HL-60 (cell line): ENCODE results near the gene TUB.

Experiments
- DNase-seq, 2 experiments: peaks; one replicate each; pipeline ENCODE4 v3.0.0-alpha.2; 2010 to 2020; ENCODE audit warnings: low read depth in 1 of 2, low spot score in 1 of 2
- H3K27ac ChIP-seq: fragments of 250-450 bp; sonication (Bioruptor Pico); replicated peaks from 2 replicates; pipeline ENCODE4 v1.5.1; 2020; ENCODE audit warnings: mild to moderate bottlenecking, moderate library complexity
- H3K27me3 ChIP-seq: fragments of 250-450 bp; sonication (Bioruptor Pico); 2 replicates; pipeline ENCODE4 v1.5.1; 2021; ENCODE audit warnings: mild to moderate bottlenecking, moderate library complexity; ENCODE audit not compliant: insufficient read depth, poor library complexity, severe bottlenecking
- H3K4me3 ChIP-seq: replicated peaks from 2 replicates; pipeline ENCODE4 v1.5.1; 2011; ENCODE audit warnings: mild to moderate bottlenecking, control low read depth, low read length; ENCODE audit not compliant: insufficient read depth
- CTCF ChIP-seq: IDR thresholded peaks from one replicate; pipeline ENCODE4 v1.5.1; 2011; ENCODE audit warnings: low read length, control low read depth, inconsistent platforms; ENCODE audit not compliant: insufficient read depth
- GABPA ChIP-seq: IDR thresholded peaks from 2 replicates; pipeline ENCODE4 v1.6.1; 2012; ENCODE audit warnings: low read depth
- POLR2AphosphoS5 ChIP-seq: IDR thresholded peaks from 2 replicates; pipeline ENCODE4 v1.6.1; 2012; ENCODE audit warnings: low read depth
- REST ChIP-seq: IDR thresholded peaks from 2 replicates; pipeline ENCODE4 v1.6.1; 2012; ENCODE audit warnings: low read depth; ENCODE audit not compliant: insufficient replicate concordance
- SPI1 ChIP-seq: IDR thresholded peaks from 2 replicates; pipeline ENCODE4 v1.6.1; 2012; ENCODE audit warnings: low read depth, mild to moderate bottlenecking, borderline replicate concordance

Gene TUB

DNA sequence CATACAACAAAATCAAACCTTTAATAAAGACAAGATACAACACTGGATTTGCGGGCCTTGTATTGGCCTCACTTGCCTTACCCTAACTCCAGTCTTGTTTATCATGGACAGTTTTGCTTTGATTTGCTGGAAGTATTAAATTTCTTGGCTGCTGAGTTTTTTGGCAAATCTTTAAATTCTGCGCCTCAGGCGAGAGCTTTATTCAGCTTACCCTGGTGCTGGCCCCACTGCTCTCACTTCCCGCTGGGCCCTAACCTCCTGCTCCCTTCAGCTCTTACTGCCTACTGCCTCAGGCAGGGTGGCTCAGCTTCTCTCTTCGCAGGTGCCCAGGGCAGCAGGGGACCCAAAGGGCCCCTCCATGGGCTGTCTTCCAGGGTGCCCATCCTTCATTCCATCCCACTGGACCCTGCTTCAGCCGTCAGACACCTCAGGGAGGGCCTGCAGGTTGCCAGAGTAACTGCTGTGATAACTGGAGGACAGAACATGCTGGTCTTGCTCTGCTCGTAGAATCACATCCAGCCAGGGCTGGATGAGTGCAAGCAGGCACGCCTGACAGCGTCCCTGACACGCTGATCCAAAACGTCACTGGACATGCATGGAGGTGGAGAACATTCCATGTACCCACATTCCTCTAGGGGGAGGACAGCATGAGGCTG lies 45.7 kb upstream of the TUB start:
- Histone ChIP-seq H3K27me3 (no peaks in the 10 kb centered on the region), H3K4me3 (no peak overlapping the region), H3K27ac (no peak overlapping the region)
- TF ChIP-seq POLR2AphosphoS5 (no peak), GABPA (no peak), CTCF (no peak), SPI1 (no peak), REST (no peak)
- DNase-seq: no peak

- Histone ChIP-seq H3K27ac (no peak overlapping the region), H3K4me3 (no peak overlapping the region), H3K27me3 (no peaks in the 10 kb centered on the region)
- DNase-seq: no peak
- no peak for TF ChIP-seq SPI1
- no peak for TF ChIP-seq POLR2AphosphoS5
- TF ChIP-seq CTCF: no peak
- TF ChIP-seq REST: no peak
- no peak for TF ChIP-seq GABPA
Observed at GRCh38 chr11:8036002-8036802, 44.8 kb upstream of the TUB start.

- H3K27ac ChIP-seq: no peak overlapping the region
- no peak overlapping the region for H3K4me3 ChIP-seq
- no peak for DNase-seq
- H3K27me3 ChIP-seq: no peaks in the 10 kb centered on the region
- TF ChIP-seq POLR2AphosphoS5: no peak
- TF ChIP-seq GABPA: no peak
- no peak for TF ChIP-seq CTCF
- no peak for TF ChIP-seq REST
- no peak for TF ChIP-seq SPI1
Observed at GRCh38 chr11:8036986-8037385, 44.0 kb upstream of the TUB start.
